GM18499 (cell line): ENCODE results near the gene FLNC.

ENCODE experiments used
- ATAC-seq: cut with Tn5 transposase; IDR thresholded peaks from one replicate; pipeline ENCODE4 v1.9.1; 2021; ENCODE audit warnings: moderate number of reproducible peaks; ENCODE audit not compliant: insufficient read depth, unreplicated experiment

The FLNC gene, protein sequence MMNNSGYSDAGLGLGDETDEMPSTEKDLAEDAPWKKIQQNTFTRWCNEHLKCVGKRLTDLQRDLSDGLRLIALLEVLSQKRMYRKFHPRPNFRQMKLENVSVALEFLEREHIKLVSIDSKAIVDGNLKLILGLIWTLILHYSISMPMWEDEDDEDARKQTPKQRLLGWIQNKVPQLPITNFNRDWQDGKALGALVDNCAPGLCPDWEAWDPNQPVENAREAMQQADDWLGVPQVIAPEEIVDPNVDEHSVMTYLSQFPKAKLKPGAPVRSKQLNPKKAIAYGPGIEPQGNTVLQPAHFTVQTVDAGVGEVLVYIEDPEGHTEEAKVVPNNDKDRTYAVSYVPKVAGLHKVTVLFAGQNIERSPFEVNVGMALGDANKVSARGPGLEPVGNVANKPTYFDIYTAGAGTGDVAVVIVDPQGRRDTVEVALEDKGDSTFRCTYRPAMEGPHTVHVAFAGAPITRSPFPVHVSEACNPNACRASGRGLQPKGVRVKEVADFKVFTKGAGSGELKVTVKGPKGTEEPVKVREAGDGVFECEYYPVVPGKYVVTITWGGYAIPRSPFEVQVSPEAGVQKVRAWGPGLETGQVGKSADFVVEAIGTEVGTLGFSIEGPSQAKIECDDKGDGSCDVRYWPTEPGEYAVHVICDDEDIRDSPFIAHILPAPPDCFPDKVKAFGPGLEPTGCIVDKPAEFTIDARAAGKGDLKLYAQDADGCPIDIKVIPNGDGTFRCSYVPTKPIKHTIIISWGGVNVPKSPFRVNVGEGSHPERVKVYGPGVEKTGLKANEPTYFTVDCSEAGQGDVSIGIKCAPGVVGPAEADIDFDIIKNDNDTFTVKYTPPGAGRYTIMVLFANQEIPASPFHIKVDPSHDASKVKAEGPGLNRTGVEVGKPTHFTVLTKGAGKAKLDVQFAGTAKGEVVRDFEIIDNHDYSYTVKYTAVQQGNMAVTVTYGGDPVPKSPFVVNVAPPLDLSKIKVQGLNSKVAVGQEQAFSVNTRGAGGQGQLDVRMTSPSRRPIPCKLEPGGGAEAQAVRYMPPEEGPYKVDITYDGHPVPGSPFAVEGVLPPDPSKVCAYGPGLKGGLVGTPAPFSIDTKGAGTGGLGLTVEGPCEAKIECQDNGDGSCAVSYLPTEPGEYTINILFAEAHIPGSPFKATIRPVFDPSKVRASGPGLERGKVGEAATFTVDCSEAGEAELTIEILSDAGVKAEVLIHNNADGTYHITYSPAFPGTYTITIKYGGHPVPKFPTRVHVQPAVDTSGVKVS (N-terminal part only)

DNA sequence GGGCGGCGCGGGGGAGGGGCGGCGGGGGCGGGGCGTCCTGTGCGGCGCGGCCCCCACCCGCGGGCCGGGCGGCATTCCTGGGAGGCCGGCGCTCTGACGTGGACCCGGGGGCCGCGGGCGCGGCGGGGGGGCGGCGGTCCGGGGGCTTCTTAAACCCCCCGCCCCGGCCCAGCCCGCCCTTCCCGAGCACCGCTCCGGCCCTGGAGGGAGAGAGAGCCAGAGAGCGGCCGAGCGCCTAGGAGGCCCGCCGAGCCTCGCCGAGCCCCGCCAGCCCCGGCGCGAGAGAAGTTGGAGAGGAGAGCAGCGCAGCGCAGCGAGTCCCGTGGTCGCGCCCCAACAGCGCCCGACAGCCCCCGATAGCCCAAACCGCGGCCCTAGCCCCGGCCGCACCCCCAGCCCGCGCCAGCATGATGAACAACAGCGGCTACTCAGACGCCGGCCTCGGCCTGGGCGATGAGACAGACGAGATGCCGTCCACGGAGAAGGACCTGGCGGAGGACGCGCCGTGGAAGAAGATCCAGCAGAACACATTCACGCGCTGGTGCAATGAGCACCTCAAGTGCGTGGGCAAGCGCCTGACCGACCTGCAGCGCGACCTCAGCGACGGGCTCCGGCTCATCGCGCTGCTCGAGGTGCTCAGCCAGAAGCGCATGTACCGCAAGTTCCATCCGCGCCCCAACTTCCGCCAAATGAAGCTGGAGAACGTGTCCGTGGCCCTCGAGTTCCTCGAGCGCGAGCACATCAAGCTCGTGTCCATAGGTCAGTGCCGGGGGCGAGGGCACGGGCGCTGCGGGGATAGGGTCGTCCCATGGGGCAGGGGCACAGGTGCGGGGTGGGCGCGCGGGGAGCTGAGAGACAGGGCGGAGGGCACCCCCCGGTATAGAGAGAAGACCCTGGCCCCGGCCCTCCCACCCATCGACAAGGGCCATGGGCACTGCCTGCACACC lies at the start of gene FLNC:
FLNC (plus strand) TSS at position 176 of the 947 bp plus-strand sequence; CDS start at position 408, 232 bp downstream.
- no peak for ATAC-seq

DNA sequence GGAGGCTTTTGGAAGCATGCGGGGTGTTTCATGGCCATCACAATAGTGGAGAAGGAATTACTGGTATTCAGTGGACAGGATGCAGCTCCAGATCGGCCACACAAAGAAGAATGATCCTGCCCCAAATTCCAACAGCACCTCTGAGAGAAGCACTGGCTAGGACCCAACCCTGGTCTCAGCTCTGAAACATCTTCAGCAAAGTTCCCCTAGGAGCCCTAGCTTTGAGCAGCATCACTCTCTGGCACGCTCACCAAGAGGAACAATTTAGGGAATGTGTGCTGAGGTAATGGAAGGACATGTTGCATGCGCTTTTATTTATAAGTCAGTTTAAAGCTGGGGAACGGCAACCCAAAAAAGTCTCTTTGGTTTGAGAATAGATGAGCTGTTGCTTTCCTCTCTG lies 49.1 kb upstream of the FLNC start:
- no peak for ATAC-seq

DNA sequence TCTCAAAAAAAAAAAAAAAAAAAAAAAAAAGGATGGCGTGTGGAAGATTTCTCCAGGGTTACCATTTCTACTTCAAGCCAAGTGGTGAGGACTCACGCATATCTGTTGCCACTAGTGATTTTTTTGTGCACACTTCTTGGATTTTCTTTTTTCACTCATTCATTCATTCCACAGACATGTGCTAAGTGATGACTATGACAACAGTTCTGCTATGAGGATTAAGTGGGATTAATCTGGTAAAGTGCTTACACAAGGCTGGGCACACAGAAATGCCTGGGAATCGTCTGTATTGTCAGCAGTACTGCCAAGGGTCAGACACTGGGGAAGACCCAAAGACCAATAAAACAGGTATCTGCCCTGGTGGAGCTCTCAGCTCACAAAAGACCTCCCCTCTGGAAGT lies 48.4 kb upstream of the FLNC start:
- no peak for ATAC-seq

- ATAC-seq, result no peak
Observed at GRCh38 chr7:128783143-128783861, 46.9 kb upstream of the FLNC start.

GRCh38 chr7:128785738-128786137 lies 44.5 kb upstream of the FLNC start:
- ATAC-seq, result no peak

GRCh38 chr7:128788446-128789412 lies 41.5 kb upstream of the FLNC start:
- no peak for ATAC-seq

GRCh38 chr7:128790315-128791041 lies 39.7 kb upstream of the FLNC start:
- no peak for ATAC-seq

- ATAC-seq, result no peak
Observed at GRCh38 chr7:128791121-128791971, 38.9 kb upstream of the FLNC start, which contains the start of gene CCDC136. CCDC136 (plus strand) TSS chr7:128791968; CDS start chr7:128792412, 444 bp downstream.

DNA sequence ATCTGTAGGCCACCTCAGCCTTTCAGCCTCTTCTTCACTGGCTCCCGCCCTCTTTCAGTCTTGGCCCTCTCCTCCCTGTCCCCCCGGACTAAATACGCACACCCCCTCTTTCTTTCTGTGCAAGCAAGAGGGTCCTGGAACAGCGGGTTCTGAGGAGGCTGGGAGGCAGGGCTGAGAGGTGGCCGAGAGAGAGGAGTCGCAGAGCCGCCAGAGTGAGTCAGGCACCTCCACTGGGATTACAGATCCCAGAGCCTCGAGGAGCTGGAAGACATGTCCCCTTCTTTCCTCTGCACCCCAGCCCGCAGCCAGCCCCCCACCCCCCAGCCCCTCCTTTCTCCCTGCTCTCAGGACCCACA lies 38.3 kb upstream of the FLNC start:
- ATAC-seq, result no peak

DNA sequence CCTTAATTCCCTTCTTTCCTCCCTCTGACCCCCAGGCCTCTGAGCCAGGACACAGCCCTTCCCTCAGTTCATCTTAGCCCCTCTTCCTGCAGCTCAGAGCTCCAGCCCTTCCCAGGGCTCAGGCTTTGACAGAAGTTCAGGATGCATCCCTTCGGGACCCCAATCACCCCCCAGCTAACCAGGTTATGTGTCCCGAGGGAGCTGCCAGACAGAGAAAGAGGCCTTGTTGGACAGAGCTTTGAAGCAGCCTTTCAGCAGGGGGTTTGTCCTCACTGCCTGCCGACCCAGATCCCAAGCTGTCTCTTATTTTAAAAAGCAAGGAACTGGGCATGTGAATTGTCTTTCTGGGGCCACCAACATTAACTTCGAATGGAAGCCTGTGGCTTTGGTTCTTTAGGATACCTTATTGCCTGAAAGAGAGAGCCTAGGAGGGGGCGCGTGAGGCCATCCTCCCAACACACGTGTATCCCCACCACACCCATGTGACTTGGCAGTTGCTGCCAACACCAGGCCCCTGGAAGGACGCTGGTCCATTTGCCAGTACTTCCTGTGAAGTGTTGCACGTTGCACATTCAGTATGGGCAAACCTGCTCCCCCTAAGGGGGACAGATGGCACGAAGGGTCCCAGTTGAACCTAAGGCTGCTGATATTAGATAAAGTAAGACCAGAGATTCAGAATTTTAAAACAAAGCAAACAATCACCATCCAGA lies 37.6 kb upstream of the FLNC start:
- ATAC-seq, result no peak

DNA sequence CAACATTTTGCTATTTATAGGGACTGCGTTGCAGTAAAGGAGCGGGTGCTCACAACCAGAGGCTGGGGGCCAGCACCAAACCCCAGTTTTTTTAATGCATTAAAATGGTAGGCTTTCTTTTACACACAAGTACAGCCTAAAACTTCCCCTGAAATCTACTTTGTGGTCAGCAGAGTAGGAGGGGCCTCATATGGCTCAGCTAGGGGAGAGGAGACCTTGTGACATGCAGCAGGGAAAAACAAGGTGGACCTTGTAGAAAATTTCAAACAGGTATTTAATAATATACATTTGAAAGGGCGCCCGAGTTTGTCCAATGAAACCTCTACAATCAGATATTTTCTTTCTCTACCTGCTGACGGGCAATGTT lies 37.0 kb upstream of the FLNC start:
- ATAC-seq, result no peak

DNA sequence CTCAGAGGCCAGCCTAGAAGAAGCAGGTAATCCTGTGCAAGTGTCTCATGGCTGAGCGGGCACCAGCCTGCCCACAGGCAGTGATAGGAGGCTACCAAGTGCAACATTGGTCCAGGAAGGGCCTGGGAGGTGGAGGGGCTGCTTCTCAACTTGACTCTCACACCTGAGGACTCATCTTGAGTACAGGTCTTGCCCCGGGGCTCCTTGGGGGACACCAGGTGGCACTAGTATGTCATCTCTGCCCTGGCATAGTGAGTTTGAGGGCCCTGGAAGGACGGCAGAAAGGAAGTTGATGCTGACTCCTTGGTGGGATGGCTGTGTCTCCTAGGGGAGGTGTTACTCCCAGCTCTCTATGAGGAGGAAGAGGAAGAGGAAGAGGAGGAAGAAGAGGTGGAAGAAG lies 36.2 kb upstream of the FLNC start:
- ATAC-seq, result no peak

GRCh38 chr7:128794436-128794835 lies 35.8 kb upstream of the FLNC start:
- ATAC-seq, result no peak

DNA sequence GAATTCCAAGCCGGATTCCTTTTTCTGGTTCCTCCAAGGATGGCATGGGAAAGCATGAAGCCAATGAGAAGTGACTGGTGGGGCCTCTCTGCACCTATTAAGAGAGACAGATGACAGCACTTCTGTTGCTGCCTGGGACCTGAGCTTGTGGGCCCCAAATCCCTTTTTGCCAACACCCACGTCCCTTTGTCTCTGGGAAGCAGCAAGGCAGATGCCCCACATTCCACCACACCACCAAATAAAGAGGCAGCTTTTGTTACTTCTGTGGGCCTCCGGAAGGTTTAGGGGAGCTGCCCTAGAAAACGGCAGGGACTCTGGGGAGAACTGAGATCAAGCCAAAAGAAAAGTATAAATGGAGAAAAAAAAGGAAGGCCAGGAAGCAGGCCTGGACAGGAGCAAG lies 35.1 kb upstream of the FLNC start:
- ATAC-seq, result no peak

DNA sequence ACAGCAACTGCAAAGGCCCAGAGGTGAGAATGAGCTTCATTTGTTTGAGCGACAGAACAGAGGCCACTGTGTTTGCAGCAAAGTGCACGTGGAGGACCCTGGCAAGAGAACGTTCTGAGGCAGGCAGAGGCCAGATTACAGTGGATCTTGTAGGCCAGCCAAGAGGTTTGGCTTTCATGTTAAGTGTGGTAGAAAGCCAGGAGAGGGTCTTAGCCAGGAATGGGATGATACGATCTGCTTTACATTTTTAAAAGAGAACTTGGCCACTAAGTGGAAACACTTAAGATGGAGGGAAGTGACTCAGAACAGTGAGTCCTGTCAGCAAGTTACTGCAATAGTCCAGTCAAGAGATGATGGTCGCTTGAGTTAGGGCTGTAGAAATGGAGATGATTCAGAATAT lies 33.9 kb upstream of the FLNC start:
- ATAC-seq, result no peak

- ATAC-seq, result no peak
Observed at GRCh38 chr7:128799451-128799850, 30.8 kb upstream of the FLNC start.
